Activated CD8-positive, alpha-beta T cell treated with anti-CD3 and anti-CD28 coated beads for 36 hours (primary cell): ENCODE data around the gene RMDN3. TPM values are rescaled to one million over a fixed set of nuclear protein-coding genes. Genes with fewer than 3 reads are reported as not detected.

Experiments
- ATAC-seq: fragments of 200-7000 bp; cut with Tn5 transposase; one replicate; pipeline ENCODE4 v1.10.0; 2021; ENCODE audit warnings: mild to moderate bottlenecking, moderate library complexity
- CTCF ChIA-PET: fragments of 350-600 bp; sonication (Branson Sonifier 250); formaldehyde crosslinking; loops from one replicate; lab custom pipeline; 2021; ENCODE audit warnings: antibody characterized with exemption; lab: Charles Lee
- POLR2A ChIA-PET: fragments of 350-600 bp; sonication (Branson Sonifier 250); formaldehyde crosslinking; loops from one replicate; lab custom pipeline; 2021; ENCODE audit warnings: antibody characterized with exemption; lab: Charles Lee
- DNase-seq: peaks from one replicate; pipeline ENCODE4 v3.0.0-alpha.2; 2020
- H3K27ac Mint-ChIP-seq: one replicate; pipeline ENCODE4 v1.8.0; 2021; ENCODE audit warnings: mild to moderate bottlenecking, mixed read lengths
- H3K27me3 Mint-ChIP-seq: one replicate; pipeline ENCODE4 v1.8.0; 2021; ENCODE audit warnings: mixed read lengths
- H3K36me3 Mint-ChIP-seq: one replicate; pipeline ENCODE4 v1.8.0; 2021; ENCODE audit warnings: low read depth, mixed read lengths
- H3K4me1 Mint-ChIP-seq: one replicate; pipeline ENCODE4 v1.8.0; 2021; ENCODE audit warnings: low read depth, mixed read lengths
- H3K4me3 Mint-ChIP-seq: one replicate; pipeline ENCODE4 v1.8.0; 2021; ENCODE audit warnings: mild to moderate bottlenecking, moderate library complexity, mixed read lengths
- H3K9me3 Mint-ChIP-seq: one replicate; pipeline ENCODE4 v1.8.0; 2021; ENCODE audit warnings: mixed read lengths
- intact Hi-C: fragments of 100-400 bp; cut with micrococcal nuclease; formaldehyde crosslinking; loops from one replicate; pipeline ENCODE4 v1.10.0; 2022
- total RNA-seq, 2 experiments: library from RNA; stranded (reverse); gene quantifications; one replicate each; pipeline ENCODE4 v1.2.3, GENCODE V29; 2021
- TF ChIP-seq, protein P1 (sequence below): fragments of 200-600 bp; IDR thresholded peaks from one replicate; pipeline ENCODE4 v1.8.0; 2022; ENCODE audit warnings: antibody characterized with exemption, mild to moderate bottlenecking

RMDN3 gene
- total RNA-seq, 2 experiments from 2014 or later, result 20.8 to 21.6 TPM

DNA sequence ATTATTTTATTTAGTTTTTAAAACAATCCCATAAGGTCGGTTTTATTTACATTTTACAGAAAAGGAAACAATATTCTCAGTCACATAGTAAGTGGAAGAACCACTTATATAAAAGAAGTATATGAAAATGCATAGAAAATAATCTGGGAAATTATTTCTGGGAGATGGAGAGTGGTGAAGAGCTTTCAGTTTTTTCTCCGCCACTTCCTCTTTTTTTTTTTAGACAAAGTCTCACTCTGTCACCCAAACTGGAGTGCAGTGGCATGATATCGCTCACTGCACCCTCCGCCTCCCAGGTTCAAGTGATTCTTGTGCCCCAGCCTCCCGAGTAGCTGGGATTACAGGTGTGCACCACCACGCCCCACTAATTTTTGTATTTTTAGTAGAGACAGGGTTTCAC is 38.9 kb downstream of the RMDN3 start:
- TF ChIP-seq, protein P1, sequence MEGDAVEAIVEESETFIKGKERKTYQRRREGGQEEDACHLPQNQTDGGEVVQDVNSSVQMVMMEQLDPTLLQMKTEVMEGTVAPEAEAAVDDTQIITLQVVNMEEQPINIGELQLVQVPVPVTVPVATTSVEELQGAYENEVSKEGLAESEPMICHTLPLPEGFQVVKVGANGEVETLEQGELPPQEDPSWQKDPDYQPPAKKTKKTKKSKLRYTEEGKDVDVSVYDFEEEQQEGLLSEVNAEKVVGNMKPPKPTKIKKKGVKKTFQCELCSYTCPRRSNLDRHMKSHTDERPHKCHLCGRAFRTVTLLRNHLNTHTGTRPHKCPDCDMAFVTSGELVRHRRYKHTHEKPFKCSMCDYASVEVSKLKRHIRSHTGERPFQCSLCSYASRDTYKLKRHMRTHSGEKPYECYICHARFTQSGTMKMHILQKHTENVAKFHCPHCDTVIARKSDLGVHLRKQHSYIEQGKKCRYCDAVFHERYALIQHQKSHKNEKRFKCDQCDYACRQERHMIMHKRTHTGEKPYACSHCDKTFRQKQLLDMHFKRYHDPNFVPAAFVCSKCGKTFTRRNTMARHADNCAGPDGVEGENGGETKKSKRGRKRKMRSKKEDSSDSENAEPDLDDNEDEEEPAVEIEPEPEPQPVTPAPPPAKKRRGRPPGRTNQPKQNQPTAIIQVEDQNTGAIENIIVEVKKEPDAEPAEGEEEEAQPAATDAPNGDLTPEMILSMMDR, result no peak
- intact Hi-C loops, result no loop called here
- ATAC-seq (no peak), DNase-seq (no peak)
- ChIA-PET POLR2A (interaction anchor here (1.1 kb wide), 1 partner anchor 15 kb away, joined by 3 read pairs; no protein-coding TSS in a partner anchor), CTCF (interaction anchor here (2.3 kb wide), 1 partner anchor 22 kb away, joined by 5 read pairs; no protein-coding TSS in a partner anchor)
- H3K27me3 Mint-ChIP-seq, result no peaks in the 10 kb centered on the region
- peaks cover 42% of the 10 kb centered on the region for H3K36me3 Mint-ChIP-seq
- H3K9me3 Mint-ChIP-seq, result no peaks in the 10 kb centered on the region
- H3K27ac Mint-ChIP-seq, result no peak overlapping the region
- H3K4me1 Mint-ChIP-seq, result no peaks in the 10 kb centered on the region
- no peak overlapping the region for H3K4me3 Mint-ChIP-seq

DNA sequence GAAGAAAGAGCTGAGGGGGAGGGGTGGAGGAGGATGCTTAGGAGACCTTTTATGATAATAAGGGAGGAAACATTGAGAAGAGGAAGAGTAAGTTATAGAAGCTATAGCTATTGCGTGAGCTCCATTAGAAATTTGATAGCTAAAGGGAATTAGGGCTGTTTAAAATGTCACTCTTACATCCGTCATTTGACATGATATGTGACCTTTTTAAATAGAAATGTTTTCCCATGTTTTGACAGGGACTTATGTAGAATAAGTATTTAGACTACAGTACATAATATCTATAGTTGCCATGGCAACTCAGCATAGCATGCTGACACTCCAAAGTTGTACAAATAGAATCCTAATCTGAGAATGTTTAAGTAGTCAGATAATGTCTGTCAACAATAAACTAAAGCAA is 40.9 kb downstream of the RMDN3 start:
- TF ChIP-seq, protein P1, result no peak
- no peak for ATAC-seq
- Mint-ChIP-seq H3K27ac (no peak overlapping the region), H3K27me3 (no peaks in the 10 kb centered on the region), H3K36me3 (peaks cover 46% of the 10 kb centered on the region), H3K9me3 (no peaks in the 10 kb centered on the region), H3K4me1 (no peaks in the 10 kb centered on the region), H3K4me3 (no peak overlapping the region)
- no peak for DNase-seq
- ChIA-PET CTCF (interaction anchor here (1.6 to 2.3 kb wide), 3 partner anchors 15 to 68 kb away, joined by 3 to 5 read pairs (median 5); no protein-coding TSS in a partner anchor), POLR2A (interaction anchor here (1.4 kb wide), 1 partner anchor 25 kb away, joined by 3 read pairs; no protein-coding TSS in a partner anchor)
- intact Hi-C loops, result no loop called here

DNA sequence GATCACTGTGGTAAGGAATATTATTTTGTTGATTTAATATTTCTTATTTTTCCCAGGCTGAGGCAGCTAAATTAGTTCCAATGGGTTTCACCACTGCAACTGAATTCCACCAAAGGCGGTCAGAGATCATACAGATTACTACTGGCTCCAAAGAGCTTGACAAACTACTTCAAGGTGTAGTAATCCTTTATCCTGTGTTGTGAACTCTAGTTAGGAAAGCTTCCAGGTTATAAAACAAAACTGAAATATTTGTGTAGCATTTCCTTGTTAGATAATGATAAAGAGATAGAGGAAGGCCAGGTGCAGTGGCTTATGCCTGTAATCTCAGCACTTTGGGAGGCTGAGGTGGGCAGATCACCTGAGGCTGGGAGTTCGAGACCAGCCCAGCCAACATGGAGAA is 48.9 kb downstream of the RMDN3 start:
- CTCF ChIA-PET, result interaction anchor here (1.0 to 1.1 kb wide), 2 partner anchors 29 to 152 kb away, joined by 3 to 4 read pairs; no protein-coding TSS in a partner anchor

DNA sequence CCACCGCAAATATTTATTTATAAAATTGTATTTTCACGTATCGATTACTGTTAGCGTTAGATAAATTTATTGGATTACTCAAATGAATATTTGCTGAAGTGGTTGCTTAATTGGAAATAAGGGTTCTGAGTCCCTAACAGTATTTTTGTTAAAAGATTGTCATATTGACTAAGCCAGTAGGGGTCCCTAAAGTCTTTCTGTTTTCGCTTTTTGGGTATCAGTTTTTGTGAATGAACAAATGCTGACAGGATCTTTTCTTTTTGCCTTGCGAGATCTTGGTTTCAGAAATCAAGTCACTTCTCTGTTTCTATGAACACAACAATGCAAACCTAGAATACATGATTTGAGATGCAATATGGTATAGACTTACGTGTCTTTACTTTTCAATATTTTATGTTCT is 53.0 kb downstream of the RMDN3 start:
- Mint-ChIP-seq H3K9me3 (no peaks in the 10 kb centered on the region), H3K27ac (no peak overlapping the region), H3K36me3 (peaks cover 61% of the 10 kb centered on the region), H3K4me3 (no peak overlapping the region), H3K27me3 (no peaks in the 10 kb centered on the region), H3K4me1 (peaks cover 3% of the 10 kb centered on the region)
- DNase-seq (no peak), ATAC-seq (no peak)
- intact Hi-C loops, result no loop called here
- TF ChIP-seq, protein P1, result no peak
- ChIA-PET CTCF (interaction anchor here (1.4 kb wide), 1 partner anchor 81 kb away, joined by 11 read pairs; no protein-coding TSS in a partner anchor), POLR2A (no interaction called here)

More for the DNA sequence above, 48.9 kb downstream of the RMDN3 start:
- TF ChIP-seq, protein P1, result no peak
- DNase-seq, result no peak
- intact Hi-C loops, result no loop called here
- Mint-ChIP-seq H3K27ac (no peak overlapping the region), H3K4me3 (no peak overlapping the region), H3K27me3 (no peaks in the 10 kb centered on the region), H3K36me3 (peaks cover 47% of the 10 kb centered on the region), H3K4me1 (no peaks in the 10 kb centered on the region), H3K9me3 (no peaks in the 10 kb centered on the region)
- no peak for ATAC-seq
- POLR2A ChIA-PET, result interaction anchor here (1.3 to 1.7 kb wide), 2 partner anchors 16 to 46 kb away, joined by 3 to 4 read pairs; no protein-coding TSS in a partner anchor

DNA sequence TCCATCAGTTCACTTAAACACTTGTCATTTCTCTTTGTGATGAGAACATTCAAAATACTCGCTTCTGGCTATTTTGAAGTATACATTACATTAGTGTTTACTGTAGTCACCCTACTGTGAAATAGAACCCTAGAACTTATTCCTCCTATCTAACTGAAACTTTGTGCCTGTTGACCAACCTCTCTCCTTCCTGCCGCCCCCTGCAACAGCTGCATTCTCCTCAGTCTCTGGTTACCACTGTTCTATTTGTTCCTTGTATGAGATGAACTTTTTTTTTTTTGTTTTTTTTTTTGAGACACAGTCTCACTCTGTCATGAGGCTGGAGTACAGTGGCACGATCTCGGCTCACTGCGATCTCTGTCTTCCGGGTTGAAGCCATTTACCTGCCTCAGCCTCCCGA is 57.1 kb downstream of the RMDN3 start:
- H3K4me3 Mint-ChIP-seq, result no peak overlapping the region
- CTCF ChIA-PET, result no interaction called here

More for the DNA sequence above, 57.1 kb downstream of the RMDN3 start:
- DNase-seq, result no peak
- POLR2A ChIA-PET, result interaction anchor here (0.5 kb wide), 1 partner anchor 9 kb away, joined by 3 read pairs; no protein-coding TSS in a partner anchor
- Mint-ChIP-seq H3K27me3 (no peaks in the 10 kb centered on the region), H3K4me1 (peaks cover 17% of the 10 kb centered on the region), H3K27ac (no peak overlapping the region), H3K36me3 (peaks cover 62% of the 10 kb centered on the region), H3K9me3 (no peaks in the 10 kb centered on the region)
- TF ChIP-seq, protein P1, result no peak
- intact Hi-C loops, result no loop called here
- no peak for ATAC-seq
